ENCODE data around the gene DNAJA2.
"Not testable (repeated sequence)": the region's sequence is repeated elsewhere in the genome, so short reads cannot be mapped to it uniquely, and the experiment has no call there.

DNAJA2 gene

DNA sequence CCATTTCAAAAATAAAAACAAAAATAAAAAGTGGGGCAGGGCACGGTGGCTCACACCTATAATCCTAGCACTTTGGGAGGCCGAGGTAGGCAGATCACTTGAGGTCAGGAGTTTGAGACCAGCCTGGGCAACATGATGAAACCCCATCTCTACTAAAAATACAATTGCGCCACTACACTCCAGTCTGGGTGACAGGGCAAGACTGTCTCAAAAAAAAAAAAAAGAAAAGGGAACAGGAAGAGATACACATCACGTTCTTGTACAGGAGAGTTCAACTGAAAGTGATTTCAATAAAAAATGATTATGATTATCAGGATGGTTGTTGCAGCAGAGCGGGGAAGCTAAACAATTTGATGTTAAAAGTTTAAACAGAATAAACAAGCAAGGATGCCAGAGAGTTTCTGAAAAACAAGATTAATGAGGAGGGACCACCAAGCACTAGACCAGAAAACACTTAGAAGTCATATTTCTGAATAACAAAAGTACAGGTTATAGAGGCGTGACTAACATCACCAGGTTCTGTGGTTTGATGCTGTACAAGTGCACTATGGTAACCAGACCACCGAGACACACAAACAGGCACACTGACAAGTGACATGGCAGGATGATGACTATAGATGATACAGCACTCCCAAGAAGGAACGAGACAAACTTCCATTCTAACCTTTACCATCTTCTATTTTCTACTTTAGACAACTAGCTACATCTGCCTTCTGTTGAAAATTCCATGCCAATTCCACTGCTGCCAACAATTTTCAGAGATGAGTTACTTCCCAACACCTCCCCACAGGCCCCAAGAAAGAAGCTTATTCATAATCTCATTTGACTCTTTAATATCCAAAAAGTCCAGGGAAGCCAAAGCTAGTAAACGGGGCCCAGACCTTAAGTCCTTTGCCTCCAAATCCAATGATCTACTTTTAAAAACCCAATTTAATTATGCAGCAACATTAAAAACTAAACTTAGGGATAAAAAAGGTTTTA lies 11.8 kb downstream of the DNAJA2 start:
- FAIRE-seq (peak; percentile 85), DNase-seq (ENCODE audit: insufficient read length, low spot score) (peak; percentile 24)
- no peak for TF ChIP-seq POU2F2 (IDR thresholded peaks at IDR 0.05; ENCODE audit: low read depth, low read length)
- TF ChIP-seq POLR2AphosphoS5 (IDR thresholded peaks at IDR 0.05; ENCODE audit: low read depth, low read length) = 0 out of 2 replicates have a peak, but pooled peaks have one; percentile 26

DNA sequence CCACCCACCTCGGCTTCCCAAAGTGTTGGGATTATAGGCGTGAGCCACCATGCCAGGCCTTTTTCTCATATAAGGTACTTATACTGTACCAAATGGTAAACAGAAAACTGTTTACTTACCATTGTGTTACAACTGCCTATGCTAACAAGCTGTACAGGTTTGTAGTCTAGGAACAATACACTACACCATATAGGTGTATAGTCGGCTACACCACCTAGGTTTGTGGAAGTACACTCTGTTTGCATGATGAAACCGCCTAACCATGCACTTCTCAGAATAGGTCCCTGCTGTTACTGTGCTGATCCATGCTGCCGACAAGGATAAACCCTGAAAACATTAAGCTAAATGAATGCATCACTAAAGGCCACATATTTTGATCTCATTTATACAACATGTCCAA lies 18.9 kb downstream of the DNAJA2 start:
- DNase-seq (ENCODE audit: insufficient read length, low spot score) = no peak
- TF ChIP-seq TAF1 (IDR thresholded peaks at IDR 0.05; ENCODE audit: low read depth, low read length) (no peak), PAX5 (IDR thresholded peaks at IDR 0.05; ENCODE audit: insufficient read depth, low read length, severe bottlenecking) (no peak), POU2F2 (IDR thresholded peaks at IDR 0.05; ENCODE audit: low read depth, low read length) (no peak), POLR2A (IDR thresholded peaks at IDR 0.05; ENCODE audit: low read depth, low read length) (no peak), POLR2AphosphoS5 (IDR thresholded peaks at IDR 0.05; ENCODE audit: low read depth, low read length) (no peak; the same call in 1 of the 2 replicates), SPI1 (IDR thresholded peaks at IDR 0.05; ENCODE audit: low read depth, low read length) (no peak)

DNA sequence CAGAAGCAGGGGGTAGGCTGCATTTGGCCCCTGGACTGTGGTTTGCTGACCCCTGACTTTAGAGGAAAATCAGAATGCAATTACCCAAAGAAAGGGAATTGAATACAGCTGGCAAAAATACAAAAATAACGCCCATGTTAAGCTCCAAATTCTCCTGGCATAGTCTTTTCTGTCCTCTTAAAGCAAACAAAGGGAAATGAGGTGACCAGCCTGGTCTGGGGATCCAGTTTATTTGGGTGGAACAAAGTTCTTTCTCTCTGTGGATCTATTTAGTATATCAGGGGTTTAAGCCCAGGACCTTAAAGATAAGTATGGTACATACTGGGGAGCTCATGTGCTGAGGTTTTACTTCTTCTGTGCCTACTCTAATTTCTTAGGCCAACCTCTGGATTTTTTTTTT lies 23.5 kb downstream of the DNAJA2 start:
- TF ChIP-seq POU2F2 (IDR thresholded peaks at IDR 0.05; ENCODE audit: low read depth, low read length) (no peak), SPI1 (IDR thresholded peaks at IDR 0.05; ENCODE audit: low read depth, low read length) (no peak), PAX5 (IDR thresholded peaks at IDR 0.05; ENCODE audit: insufficient read depth, low read length, severe bottlenecking) (no peak), TAF1 (IDR thresholded peaks at IDR 0.05; ENCODE audit: low read depth, low read length) (no peak), POLR2A (IDR thresholded peaks at IDR 0.05; ENCODE audit: low read depth, low read length) (no peak), POLR2AphosphoS5 (IDR thresholded peaks at IDR 0.05; ENCODE audit: low read depth, low read length) (no peak)
- no peak for DNase-seq (ENCODE audit: insufficient read length, low spot score)
- no peak for FAIRE-seq

More for the DNA sequence above, 18.9 kb downstream of the DNAJA2 start:
- peak; percentile 76 for FAIRE-seq

DNA sequence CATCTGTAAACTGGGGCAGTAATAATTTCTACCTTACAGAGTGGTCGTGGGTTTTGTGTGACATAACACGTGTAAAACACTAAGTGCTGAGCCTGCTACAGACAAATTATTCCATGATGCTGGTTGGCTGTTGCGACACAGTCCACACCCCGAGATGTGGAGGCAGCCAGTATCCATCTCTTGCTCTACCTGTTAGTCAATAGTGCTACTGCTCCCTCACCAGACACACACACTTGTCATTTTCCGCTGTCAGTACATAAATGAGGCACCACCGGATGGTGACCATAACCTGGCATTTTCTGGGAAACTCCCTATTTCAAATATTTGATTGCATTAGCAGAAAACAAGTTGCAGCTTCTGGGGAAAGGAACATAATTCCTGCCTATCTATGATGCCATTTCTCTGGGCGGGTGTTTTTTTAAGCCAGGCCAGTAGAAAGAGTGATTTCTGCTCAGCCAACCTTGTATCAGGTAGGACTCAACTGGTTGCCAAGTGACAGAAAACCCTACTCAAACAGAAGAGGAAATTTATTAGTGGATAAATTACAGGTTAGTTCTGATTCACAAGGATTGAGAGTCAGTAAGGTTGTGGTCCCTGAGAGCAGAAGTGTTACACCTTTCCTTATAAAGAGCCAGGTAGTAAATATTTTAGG lies 24.1 kb downstream of the DNAJA2 start:
- no peak for FAIRE-seq
- no peak for DNase-seq (ENCODE audit: insufficient read length, low spot score)
- no peak for TF ChIP-seq POLR2A (IDR thresholded peaks at IDR 0.05; ENCODE audit: low read depth, low read length)
- no peak for TF ChIP-seq POU2F2 (IDR thresholded peaks at IDR 0.05; ENCODE audit: low read depth, low read length)
- no peak for TF ChIP-seq SPI1 (IDR thresholded peaks at IDR 0.05; ENCODE audit: low read depth, low read length)
- TF ChIP-seq POLR2AphosphoS5 (IDR thresholded peaks at IDR 0.05; ENCODE audit: low read depth, low read length) = no peak
- TF ChIP-seq TAF1 (IDR thresholded peaks at IDR 0.05; ENCODE audit: low read depth, low read length) = no peak
- no peak for TF ChIP-seq PAX5 (IDR thresholded peaks at IDR 0.05; ENCODE audit: insufficient read depth, low read length, severe bottlenecking)

DNA sequence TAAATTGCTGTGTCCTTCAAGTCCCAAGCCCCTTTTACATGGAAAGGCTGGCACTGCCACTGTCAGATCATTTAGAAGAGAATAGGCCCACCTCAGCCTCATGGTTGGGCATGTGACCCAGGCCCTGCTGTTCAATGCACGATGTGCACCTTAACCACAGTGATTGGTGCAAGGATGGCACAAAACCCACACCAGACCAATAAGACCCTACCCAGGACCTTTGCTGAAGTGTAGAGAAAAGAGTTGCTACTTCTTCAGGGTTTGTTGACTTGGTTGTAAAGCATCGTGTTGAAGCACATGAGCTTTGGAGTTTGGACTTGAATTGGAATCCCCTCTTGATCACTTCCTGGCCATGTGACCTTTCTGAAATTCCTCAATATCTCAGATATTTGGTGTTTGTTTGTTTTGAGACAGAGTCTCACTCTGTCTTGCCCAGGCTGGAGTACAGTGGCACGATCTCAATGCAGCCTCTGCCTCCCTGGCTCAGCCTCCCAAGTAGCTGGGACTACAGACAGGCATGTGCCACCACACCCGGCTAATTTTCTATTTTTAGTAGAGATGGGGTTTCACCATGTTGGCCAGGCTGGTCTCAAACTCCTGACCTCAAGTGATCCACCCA lies 24.8 kb downstream of the DNAJA2 start:
- no peak for DNase-seq (ENCODE audit: insufficient read length, low spot score)
- TF ChIP-seq POLR2A (IDR thresholded peaks at IDR 0.05; ENCODE audit: low read depth, low read length) (no peak), POU2F2 (IDR thresholded peaks at IDR 0.05; ENCODE audit: low read depth, low read length) (no peak), PAX5 (IDR thresholded peaks at IDR 0.05; ENCODE audit: insufficient read depth, low read length, severe bottlenecking) (no peak), SPI1 (IDR thresholded peaks at IDR 0.05; ENCODE audit: low read depth, low read length) (no peak), TAF1 (IDR thresholded peaks at IDR 0.05; ENCODE audit: low read depth, low read length) (no peak), POLR2AphosphoS5 (IDR thresholded peaks at IDR 0.05; ENCODE audit: low read depth, low read length) (no peak)
- no peak for FAIRE-seq

DNA sequence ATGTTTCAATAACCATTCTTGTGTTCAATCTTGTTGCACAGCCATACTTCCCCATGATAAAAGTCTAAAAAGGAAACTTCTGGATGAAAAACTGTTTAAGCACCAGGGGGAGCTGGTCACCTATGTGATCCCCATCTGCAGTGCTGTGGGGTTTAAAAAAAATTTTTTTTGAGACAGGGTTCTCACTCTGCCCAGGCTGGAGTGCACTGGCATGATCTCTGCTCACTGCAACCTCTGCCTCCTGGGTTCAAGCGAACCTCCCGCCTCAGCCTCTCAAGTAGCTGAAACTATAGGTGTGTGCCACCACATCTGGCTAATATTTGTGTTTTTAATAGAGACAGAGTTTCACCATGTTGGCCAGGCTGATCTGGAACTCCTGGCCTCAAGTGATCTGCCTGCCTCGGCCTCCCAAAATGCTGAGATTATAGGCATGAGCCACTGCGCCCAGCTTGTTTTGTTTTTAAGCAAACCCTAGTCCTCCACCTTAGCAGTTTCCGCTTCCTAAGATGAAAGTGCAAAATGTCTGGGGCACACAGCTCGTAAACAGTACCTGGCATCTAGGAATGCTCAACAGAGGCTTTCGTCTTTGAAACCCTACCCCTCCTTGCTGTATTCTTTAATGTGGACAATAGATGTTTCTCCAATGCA lies 25.4 kb downstream of the DNAJA2 start:
- TF ChIP-seq POLR2AphosphoS5 (IDR thresholded peaks at IDR 0.05; ENCODE audit: low read depth, low read length) = no peak
- FAIRE-seq = peak; percentile 55
- DNase-seq (ENCODE audit: insufficient read length, low spot score) = no peak

DNA sequence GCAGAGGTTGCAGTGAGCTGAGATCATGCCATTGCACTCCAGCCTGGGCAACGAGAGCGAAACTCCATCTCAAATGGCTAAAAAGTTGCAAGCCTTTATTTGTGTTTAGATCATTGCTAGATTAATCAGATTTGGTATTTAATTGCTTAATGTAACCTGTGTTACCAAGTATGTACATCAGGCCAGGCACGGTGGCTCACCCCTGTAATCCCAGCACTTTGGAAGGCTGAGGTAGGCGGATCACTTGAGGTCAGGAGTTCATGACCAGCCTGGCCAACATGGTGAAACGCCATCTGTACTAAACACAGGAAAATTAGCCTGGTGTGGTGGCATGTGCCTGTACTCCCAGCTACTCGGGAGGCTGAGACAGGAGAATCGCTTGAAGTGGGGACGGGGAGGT lies 28.8 kb downstream of the DNAJA2 start:
- not testable (repeated sequence) for FAIRE-seq; DNase-seq (ENCODE audit: insufficient read length, low spot score)

DNA sequence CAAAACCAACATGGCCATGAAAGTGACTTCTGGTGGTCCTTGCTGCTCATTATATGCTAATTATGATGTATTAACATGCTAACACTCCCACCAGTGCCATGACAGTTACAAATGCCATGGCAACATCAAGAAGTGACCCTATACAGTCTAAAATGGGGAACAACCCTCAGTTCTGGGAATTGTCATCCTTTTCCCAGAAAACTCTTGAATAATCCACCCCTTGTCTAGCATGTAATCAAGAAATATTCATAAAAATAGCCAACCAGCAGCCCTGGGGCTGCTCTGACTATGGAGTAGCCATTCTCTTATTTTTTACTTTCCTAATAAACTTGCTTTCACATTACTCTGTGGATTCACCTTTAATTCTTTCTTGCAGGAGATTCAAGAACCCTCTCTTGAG lies 35.9 kb downstream of the DNAJA2 start:
- TF ChIP-seq POU2F2 (IDR thresholded peaks at IDR 0.05; ENCODE audit: low read depth, low read length) = no peak
- no peak for TF ChIP-seq POLR2AphosphoS5 (IDR thresholded peaks at IDR 0.05; ENCODE audit: low read depth, low read length)
- no peak for TF ChIP-seq POLR2A (IDR thresholded peaks at IDR 0.05; ENCODE audit: low read depth, low read length)
- no peak for TF ChIP-seq SPI1 (IDR thresholded peaks at IDR 0.05; ENCODE audit: low read depth, low read length)
- no peak for TF ChIP-seq TAF1 (IDR thresholded peaks at IDR 0.05; ENCODE audit: low read depth, low read length)
- TF ChIP-seq PAX5 (IDR thresholded peaks at IDR 0.05; ENCODE audit: insufficient read depth, low read length, severe bottlenecking) = no peak
- DNase-seq (ENCODE audit: insufficient read length, low spot score) (no peak), FAIRE-seq (no peak)

DNA sequence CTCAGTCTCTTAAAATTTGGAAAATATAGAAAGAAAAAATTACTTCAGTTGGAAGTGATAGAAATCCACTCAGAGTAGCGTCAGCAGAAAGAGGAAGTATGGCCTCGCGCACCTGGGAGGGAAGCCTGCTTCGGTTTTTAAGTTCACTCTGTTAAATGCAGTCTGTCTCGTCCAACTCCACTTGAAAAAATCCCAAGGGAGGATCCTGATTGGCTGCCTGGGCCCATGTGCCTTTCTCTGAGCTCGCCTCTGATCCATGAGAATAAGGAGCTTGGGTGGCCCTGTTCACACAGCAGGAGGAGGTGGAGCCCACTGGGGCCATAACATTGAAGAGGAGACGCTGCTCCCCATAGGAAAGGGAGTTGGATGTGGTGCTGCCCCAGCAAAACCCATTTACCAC lies 40.7 kb downstream of the DNAJA2 start:
- peak; percentile 69 for FAIRE-seq
- no peak for DNase-seq (ENCODE audit: insufficient read length, low spot score)
- no peak for TF ChIP-seq POLR2A (IDR thresholded peaks at IDR 0.05; ENCODE audit: low read depth, low read length)
- no peak for TF ChIP-seq PAX5 (IDR thresholded peaks at IDR 0.05; ENCODE audit: insufficient read depth, low read length, severe bottlenecking)
- no peak for TF ChIP-seq TAF1 (IDR thresholded peaks at IDR 0.05; ENCODE audit: low read depth, low read length)
- no peak for TF ChIP-seq POU2F2 (IDR thresholded peaks at IDR 0.05; ENCODE audit: low read depth, low read length)
- peak; percentile 62 for TF ChIP-seq SPI1 (IDR thresholded peaks at IDR 0.05; ENCODE audit: low read depth, low read length)
- TF ChIP-seq POLR2AphosphoS5 (IDR thresholded peaks at IDR 0.05; ENCODE audit: low read depth, low read length) = no peak

Data from GM12891 (cell line).